Liver (tissue), 9 donors: ENCODE results near the gene RABL2B. TPM values are rescaled to one million over a fixed set of nuclear protein-coding genes. Genes with fewer than 3 reads are reported as not detected.

Experiments
- DNase-seq: peaks from one replicate; pipeline ENCODE4 v3.0.0-alpha.2; 2017; ENCODE audit warnings: low spot score
- H3K27ac ChIP-seq, 2 donors: one replicate each; pipeline ENCODE4 v1.7.0; 2013; ENCODE audit warnings: inconsistent platforms in 2 of 2, low read length in 2 of 2, control low read depth in 1 of 2, low read depth in 1 of 2, mild to moderate bottlenecking in 1 of 2
- H3K27me3 ChIP-seq, 4 donors: one replicate each; pipeline versions ENCODE4 v1.6.1 to v1.7.0; 2013; ENCODE audit warnings: low read length in 3 of 4, inconsistent platforms in 1 of 4, mild to moderate bottlenecking in 1 of 4, moderate library complexity in 1 of 4; ENCODE audit not compliant: control insufficient read depth in 4 of 4, insufficient read depth in 4 of 4
- H3K36me3 ChIP-seq, 4 donors: one replicate each; pipeline versions ENCODE4 v1.6.1 to v1.7.0; 2013; ENCODE audit warnings: low read length in 3 of 4, mild to moderate bottlenecking in 3 of 4, low read depth in 1 of 4, moderate library complexity in 1 of 4; ENCODE audit not compliant: control insufficient read depth in 4 of 4, insufficient read depth in 3 of 4
- H3K4me1 ChIP-seq, 4 donors: one replicate each; pipeline versions ENCODE4 v1.6.1 to v1.7.0; 2013; ENCODE audit warnings: low read length in 3 of 4, mild to moderate bottlenecking in 3 of 4, moderate library complexity in 1 of 4; ENCODE audit not compliant: control insufficient read depth in 4 of 4, insufficient read depth in 4 of 4
- H3K4me3 ChIP-seq, 3 donors: one replicate each; pipeline versions ENCODE4 v1.6.1 to v1.7.0; 2013; ENCODE audit warnings: low read length in 3 of 3, control low read depth in 1 of 3, low read depth in 1 of 3, mild to moderate bottlenecking in 1 of 3
- H3K9ac ChIP-seq, 2 donors: one replicate each; pipeline ENCODE4 v1.7.0; 2013; ENCODE audit warnings: low read length in 2 of 2, mild to moderate bottlenecking in 2 of 2, moderate library complexity in 2 of 2, control low read depth in 1 of 2, low read depth in 1 of 2
- H3K9me3 ChIP-seq, 4 donors: one replicate each; pipeline versions ENCODE4 v1.6.1 to v1.7.0; 2013; ENCODE audit warnings: low read length in 3 of 4; ENCODE audit not compliant: control insufficient read depth in 4 of 4
- ATF3 ChIP-seq: IDR thresholded peaks from 2 replicates; pipeline ENCODE4 v1.6.1; 2016; ENCODE audit warnings: antibody characterized with exemption
- EGR1 ChIP-seq, 2 donors: IDR thresholded peaks; 2 replicates each; pipeline ENCODE4 v1.6.1; 2016 to 2018; ENCODE audit warnings: antibody characterized with exemption in 2 of 2, low read depth in 2 of 2
- FOXA1 ChIP-seq: IDR thresholded peaks from 2 replicates; pipeline ENCODE4 v1.6.1; 2016; ENCODE audit warnings: antibody characterized with exemption
- FOXA2 ChIP-seq: IDR thresholded peaks from 2 replicates; pipeline ENCODE4 v1.6.1; 2016; ENCODE audit warnings: antibody characterized with exemption
- GABPA ChIP-seq, 2 donors: IDR thresholded peaks in 1 of 2; conservative IDR thresholded peaks in 1 of 2; 2 replicates each; pipeline ENCODE4 v1.6.1; 2016; ENCODE audit warnings: antibody characterized with exemption in 2 of 2, mild to moderate bottlenecking in 1 of 2, moderate library complexity in 1 of 2
- HNF4A ChIP-seq, 2 donors: conservative IDR thresholded peaks; 2 replicates each; pipeline ENCODE4 v1.6.1; 2016; ENCODE audit warnings: antibody characterized with exemption in 2 of 2, mild to moderate bottlenecking in 2 of 2
- HNF4G ChIP-seq: IDR thresholded peaks from 2 replicates; pipeline ENCODE4 v1.6.1; 2016; ENCODE audit warnings: antibody characterized with exemption
- JUND ChIP-seq, 2 donors: IDR thresholded peaks; 2 replicates each; pipeline ENCODE4 v1.6.1; 2016; ENCODE audit warnings: antibody characterized with exemption in 2 of 2
- MAX ChIP-seq: IDR thresholded peaks from 2 replicates; pipeline ENCODE4 v1.6.1; 2016; ENCODE audit warnings: antibody characterized with exemption
- NR2F2 ChIP-seq: IDR thresholded peaks from 2 replicates; pipeline ENCODE4 v1.6.1; 2016; ENCODE audit warnings: antibody characterized with exemption
- RAD21 ChIP-seq, 2 donors: IDR thresholded peaks; 2 replicates each; pipeline ENCODE4 v1.6.1; 2016; ENCODE audit warnings: antibody characterized with exemption in 2 of 2, mild to moderate bottlenecking in 2 of 2
- RXRA ChIP-seq, 2 donors: IDR thresholded peaks; 2 replicates each; pipeline ENCODE4 v1.6.1; 2017 to 2018; ENCODE audit warnings: antibody characterized with exemption in 2 of 2, mild to moderate bottlenecking in 1 of 2
- SP1 ChIP-seq: IDR thresholded peaks from 2 replicates; pipeline ENCODE4 v1.6.1; 2018; ENCODE audit warnings: antibody characterized with exemption, mild to moderate bottlenecking
- TAF1 ChIP-seq: conservative IDR thresholded peaks from 2 replicates; pipeline ENCODE4 v1.6.1; 2016; ENCODE audit warnings: antibody characterized with exemption, mild to moderate bottlenecking
- YY1 ChIP-seq: IDR thresholded peaks from 2 replicates; pipeline ENCODE4 v1.6.1; 2016; ENCODE audit warnings: antibody characterized with exemption, mild to moderate bottlenecking
- WGBS: extraction: QIAGEN DNeasy Blood & Tissue Kit; methylation state at CpG from one replicate; pipeline ENCODE4 v1.1.7; 2013; 5-methylcytosine and 5-hydroxymethylcytosine counted together
- polyA plus RNA-seq, 2 donors: library from polyadenylated mRNA; stranded (reverse) in 1 of 2; unstranded in 1 of 2; fragments of 200-250 nt in 1 of 2; fragments of >200 nt in 1 of 2; fragmentation: Nextera tagmentation in 1 of 2; extraction: Ambion mirVana in 1 of 2; gene quantifications; one replicate each; pipeline versions ENCODE4 v1.2.1 to v1.2.3, GENCODE V29; 2013 to 2015
- total RNA-seq, 2 donors: library from RNA; depleted of rRNA; stranded (reverse); fragments of >200 nt; gene quantifications; one replicate each; pipeline ENCODE4 v1.2.3, GENCODE V29; 2014
- TF ChIP-seq, protein P1 (sequence below): fragments of 150-350 bp; IDR thresholded peaks from 2 replicates; pipeline ENCODE4 v1.5.1; 2017; ENCODE audit warnings: improper control_type of control experiment, low read depth, low read length; ENCODE audit not compliant: missing input control
- TF ChIP-seq, protein P2 (sequence below): IDR thresholded peaks from 2 replicates; pipeline ENCODE4 v1.6.1; 2016; ENCODE audit warnings: antibody characterized with exemption
- TF ChIP-seq, protein P3 (sequence below): IDR thresholded peaks from 2 replicates; pipeline ENCODE4 v1.6.1; 2016; ENCODE audit warnings: antibody characterized with exemption, mild to moderate bottlenecking
- donor health status: healthy.
- donor health status: healthy.
- donor health status: healthy.
- donor health status: healthy.
- donor health status: healthy.

Gene RABL2B
- total and polyA plus RNA-seq, 4 donors: 4.2 to 6.7 (median 5.5) TPM

GRCh38 chr22:50730941-50731661, 52.3 kb downstream of the RABL2B start:
- 78% methylated on average over 76 of the region's 76 CpGs for WGBS
- H3K27me3 ChIP-seq: no peaks in the 10 kb centered on the region
- H3K9ac ChIP-seq: no peak overlapping the region
- no peaks in the 10 kb centered on the region for H3K9me3 ChIP-seq
- H3K27ac ChIP-seq: no peak overlapping the region
- no peak overlapping the region for H3K4me3 ChIP-seq
- no peak for DNase-seq
- peaks cover 0 to 14% (median 0%) of the 10 kb centered on the region in 4 donors for H3K4me1 ChIP-seq
- no peak for TF ChIP-seq HNF4G
- TF ChIP-seq FOXA2: no peak
- no peak for TF ChIP-seq RAD21 (IDR thresholded peaks at IDR 0.05)
- no peak for TF ChIP-seq HNF4A (conservative IDR thresholded peaks at IDR 0.05)
- TF ChIP-seq JUND (IDR thresholded peaks at IDR 0.05): no peak
- TF ChIP-seq EGR1 (IDR thresholded peaks at IDR 0.05; ENCODE audit: low read depth in 2 of 2): no peak
- TF ChIP-seq NR2F2: no peak
- no peak for TF ChIP-seq YY1
- TF ChIP-seq, protein P1, sequence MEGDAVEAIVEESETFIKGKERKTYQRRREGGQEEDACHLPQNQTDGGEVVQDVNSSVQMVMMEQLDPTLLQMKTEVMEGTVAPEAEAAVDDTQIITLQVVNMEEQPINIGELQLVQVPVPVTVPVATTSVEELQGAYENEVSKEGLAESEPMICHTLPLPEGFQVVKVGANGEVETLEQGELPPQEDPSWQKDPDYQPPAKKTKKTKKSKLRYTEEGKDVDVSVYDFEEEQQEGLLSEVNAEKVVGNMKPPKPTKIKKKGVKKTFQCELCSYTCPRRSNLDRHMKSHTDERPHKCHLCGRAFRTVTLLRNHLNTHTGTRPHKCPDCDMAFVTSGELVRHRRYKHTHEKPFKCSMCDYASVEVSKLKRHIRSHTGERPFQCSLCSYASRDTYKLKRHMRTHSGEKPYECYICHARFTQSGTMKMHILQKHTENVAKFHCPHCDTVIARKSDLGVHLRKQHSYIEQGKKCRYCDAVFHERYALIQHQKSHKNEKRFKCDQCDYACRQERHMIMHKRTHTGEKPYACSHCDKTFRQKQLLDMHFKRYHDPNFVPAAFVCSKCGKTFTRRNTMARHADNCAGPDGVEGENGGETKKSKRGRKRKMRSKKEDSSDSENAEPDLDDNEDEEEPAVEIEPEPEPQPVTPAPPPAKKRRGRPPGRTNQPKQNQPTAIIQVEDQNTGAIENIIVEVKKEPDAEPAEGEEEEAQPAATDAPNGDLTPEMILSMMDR: no peak
- no peak for TF ChIP-seq TAF1
- TF ChIP-seq MAX: no peak
- no peak for TF ChIP-seq GABPA (IDR thresholded peaks at IDR 0.05 in 1 of 2, conservative IDR thresholded peaks at IDR 0.05 in 1 of 2)
- no peak for TF ChIP-seq ATF3
- TF ChIP-seq, protein P2, sequence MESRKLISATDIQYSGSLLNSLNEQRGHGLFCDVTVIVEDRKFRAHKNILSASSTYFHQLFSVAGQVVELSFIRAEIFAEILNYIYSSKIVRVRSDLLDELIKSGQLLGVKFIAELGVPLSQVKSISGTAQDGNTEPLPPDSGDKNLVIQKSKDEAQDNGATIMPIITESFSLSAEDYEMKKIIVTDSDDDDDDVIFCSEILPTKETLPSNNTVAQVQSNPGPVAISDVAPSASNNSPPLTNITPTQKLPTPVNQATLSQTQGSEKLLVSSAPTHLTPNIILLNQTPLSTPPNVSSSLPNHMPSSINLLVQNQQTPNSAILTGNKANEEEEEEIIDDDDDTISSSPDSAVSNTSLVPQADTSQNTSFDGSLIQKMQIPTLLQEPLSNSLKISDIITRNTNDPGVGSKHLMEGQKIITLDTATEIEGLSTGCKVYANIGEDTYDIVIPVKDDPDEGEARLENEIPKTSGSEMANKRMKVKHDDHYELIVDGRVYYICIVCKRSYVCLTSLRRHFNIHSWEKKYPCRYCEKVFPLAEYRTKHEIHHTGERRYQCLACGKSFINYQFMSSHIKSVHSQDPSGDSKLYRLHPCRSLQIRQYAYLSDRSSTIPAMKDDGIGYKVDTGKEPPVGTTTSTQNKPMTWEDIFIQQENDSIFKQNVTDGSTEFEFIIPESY: no peak
- TF ChIP-seq RXRA (IDR thresholded peaks at IDR 0.05): no peak
- no peak for TF ChIP-seq FOXA1
- H3K36me3 ChIP-seq: peaks cover 0 to 13% (median 2%) of the 10 kb centered on the region in 4 donors

DNA sequence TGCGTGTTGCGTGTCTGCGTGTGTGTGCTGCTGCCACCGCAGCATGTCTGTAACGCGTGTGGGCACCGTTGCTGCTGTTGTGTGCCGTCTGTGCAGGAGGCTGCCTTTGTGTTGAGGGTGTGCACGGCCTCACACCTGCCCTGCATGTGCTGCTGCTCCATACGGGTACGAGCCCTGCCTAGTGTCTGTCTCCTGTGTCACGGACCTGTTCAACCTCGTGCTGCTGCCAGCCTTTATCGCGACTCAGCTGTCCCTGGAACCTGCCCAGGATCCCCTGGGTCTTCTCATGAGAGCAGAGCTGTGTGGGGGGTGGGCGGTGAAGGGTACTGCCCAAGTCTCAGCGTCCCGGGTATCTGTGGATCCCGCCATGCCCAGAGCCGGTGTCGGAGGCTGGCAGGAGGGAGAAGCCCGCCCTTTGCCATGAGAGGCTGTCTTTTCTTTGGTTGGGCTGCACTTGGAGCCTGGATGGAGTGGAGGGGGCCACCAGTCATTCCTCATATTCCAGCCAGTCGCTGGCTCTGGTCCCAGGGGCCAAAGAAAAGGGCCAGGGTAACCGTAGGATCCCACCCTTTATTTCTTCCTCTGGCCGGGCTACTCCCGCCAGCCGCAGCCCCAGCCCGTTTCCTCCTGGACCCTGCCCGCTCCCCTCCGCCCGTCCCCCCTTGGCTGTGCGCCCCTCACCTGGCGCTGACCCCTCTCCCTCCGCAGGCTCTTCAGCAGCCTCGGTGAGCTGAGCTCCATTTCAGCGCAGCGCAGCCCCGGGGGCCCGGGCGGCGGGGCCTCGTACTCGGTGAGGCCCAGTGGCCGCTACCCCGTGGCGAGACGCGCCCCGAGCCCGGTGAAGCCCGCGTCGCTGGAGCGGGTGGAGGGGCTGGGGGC, 53.2 kb downstream of the RABL2B start:
- Histone ChIP-seq H3K4me1 (peaks cover 0 to 14% (median 0%) of the 10 kb centered on the region in 4 donors), H3K9me3 (no peaks in the 10 kb centered on the region), H3K9ac (no peak overlapping the region), H3K36me3 (peaks cover 2 to 20% (median 6%) of the 10 kb centered on the region in 4 donors), H3K27ac (no peak overlapping the region), H3K27me3 (no peaks in the 10 kb centered on the region), H3K4me3 (no peak overlapping the region)
- no peak for DNase-seq
- WGBS: 82% methylated on average over 54 of the region's 54 CpGs
- no peak for TF ChIP-seq NR2F2
- TF ChIP-seq FOXA1: no peak
- TF ChIP-seq SP1: no peak
- no peak for TF ChIP-seq TAF1
- TF ChIP-seq FOXA2: no peak
- no peak for TF ChIP-seq MAX
- TF ChIP-seq, protein P3, sequence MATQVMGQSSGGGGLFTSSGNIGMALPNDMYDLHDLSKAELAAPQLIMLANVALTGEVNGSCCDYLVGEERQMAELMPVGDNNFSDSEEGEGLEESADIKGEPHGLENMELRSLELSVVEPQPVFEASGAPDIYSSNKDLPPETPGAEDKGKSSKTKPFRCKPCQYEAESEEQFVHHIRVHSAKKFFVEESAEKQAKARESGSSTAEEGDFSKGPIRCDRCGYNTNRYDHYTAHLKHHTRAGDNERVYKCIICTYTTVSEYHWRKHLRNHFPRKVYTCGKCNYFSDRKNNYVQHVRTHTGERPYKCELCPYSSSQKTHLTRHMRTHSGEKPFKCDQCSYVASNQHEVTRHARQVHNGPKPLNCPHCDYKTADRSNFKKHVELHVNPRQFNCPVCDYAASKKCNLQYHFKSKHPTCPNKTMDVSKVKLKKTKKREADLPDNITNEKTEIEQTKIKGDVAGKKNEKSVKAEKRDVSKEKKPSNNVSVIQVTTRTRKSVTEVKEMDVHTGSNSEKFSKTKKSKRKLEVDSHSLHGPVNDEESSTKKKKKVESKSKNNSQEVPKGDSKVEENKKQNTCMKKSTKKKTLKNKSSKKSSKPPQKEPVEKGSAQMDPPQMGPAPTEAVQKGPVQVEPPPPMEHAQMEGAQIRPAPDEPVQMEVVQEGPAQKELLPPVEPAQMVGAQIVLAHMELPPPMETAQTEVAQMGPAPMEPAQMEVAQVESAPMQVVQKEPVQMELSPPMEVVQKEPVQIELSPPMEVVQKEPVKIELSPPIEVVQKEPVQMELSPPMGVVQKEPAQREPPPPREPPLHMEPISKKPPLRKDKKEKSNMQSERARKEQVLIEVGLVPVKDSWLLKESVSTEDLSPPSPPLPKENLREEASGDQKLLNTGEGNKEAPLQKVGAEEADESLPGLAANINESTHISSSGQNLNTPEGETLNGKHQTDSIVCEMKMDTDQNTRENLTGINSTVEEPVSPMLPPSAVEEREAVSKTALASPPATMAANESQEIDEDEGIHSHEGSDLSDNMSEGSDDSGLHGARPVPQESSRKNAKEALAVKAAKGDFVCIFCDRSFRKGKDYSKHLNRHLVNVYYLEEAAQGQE: no peak
- no peak for TF ChIP-seq HNF4G
- TF ChIP-seq, protein P1: no peak
- TF ChIP-seq EGR1 (IDR thresholded peaks at IDR 0.05; ENCODE audit: low read depth in 2 of 2): no peak
- no peak for TF ChIP-seq JUND (IDR thresholded peaks at IDR 0.05)
- no peak for TF ChIP-seq YY1
- no peak for TF ChIP-seq RXRA (IDR thresholded peaks at IDR 0.05)
